GM12891 (cell line): ENCODE results near the gene TNKS1BP1.
A peak's percentile ranks its signal among the peaks of the same experiment; 100 is the strongest.

Experiments
- DNase-seq: peaks from one replicate; pipeline ENCODE4 v3.0.0; 2011; ENCODE audit warnings: low spot score; ENCODE audit not compliant: insufficient read length
- FAIRE-seq: peaks from 2 replicates; lab custom pipeline; 2011; peaks lifted over from hg19 to GRCh38; lab: Jason Lieb, UNC
- PAX5 ChIP-seq: IDR thresholded peaks from 2 replicates; pipeline ENCODE4 v1.6.1; 2011; ENCODE audit warnings: low read length, moderate library complexity, mild to moderate bottlenecking; ENCODE audit not compliant: insufficient read depth, severe bottlenecking
- POLR2A ChIP-seq: IDR thresholded peaks from 2 replicates; pipeline ENCODE4 v1.6.1; 2011; ENCODE audit warnings: low read depth, low read length, control low read depth
- POLR2AphosphoS5 ChIP-seq: IDR thresholded peaks from 2 replicates; pipeline ENCODE4 v1.6.1; 2011; ENCODE audit warnings: low read depth, low read length, control low read depth
- POU2F2 ChIP-seq: IDR thresholded peaks from 2 replicates; pipeline ENCODE4 v1.6.1; 2011; ENCODE audit warnings: low read depth, mild to moderate bottlenecking, control low read depth, low read length, moderate library complexity
- SPI1 ChIP-seq: IDR thresholded peaks from 2 replicates; pipeline ENCODE4 v1.6.1; 2011; ENCODE audit warnings: low read depth, low read length, control low read depth
- TAF1 ChIP-seq: IDR thresholded peaks from 2 replicates; pipeline ENCODE4 v1.6.1; 2011; ENCODE audit warnings: low read depth, low read length, control low read depth

Gene TNKS1BP1

DNA sequence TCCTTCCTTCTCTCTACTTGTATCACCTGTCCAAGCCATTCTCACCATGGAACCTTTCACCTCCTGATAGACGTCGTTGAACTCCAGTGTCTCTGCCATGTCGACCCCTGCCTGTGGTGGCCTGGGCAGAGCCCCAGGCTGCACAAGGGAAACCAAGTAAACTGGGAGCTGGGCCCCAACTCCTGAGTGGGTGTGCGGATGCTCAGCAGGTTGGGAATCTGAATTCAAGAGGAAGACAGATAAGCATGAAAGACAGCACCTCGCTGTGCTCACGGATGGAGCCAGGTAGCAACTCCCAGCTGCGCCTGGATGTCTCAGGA, 10.2 kb upstream of the TNKS1BP1 start:
- FAIRE-seq (peak; percentile 77), DNase-seq (no peak)
- TF ChIP-seq POU2F2 (peak; percentile 27; the same call in 1 of the 2 replicates), SPI1 (no peak), TAF1 (no peak), PAX5 (no peak), POLR2AphosphoS5 (no peak), POLR2A (no peak)

DNA sequence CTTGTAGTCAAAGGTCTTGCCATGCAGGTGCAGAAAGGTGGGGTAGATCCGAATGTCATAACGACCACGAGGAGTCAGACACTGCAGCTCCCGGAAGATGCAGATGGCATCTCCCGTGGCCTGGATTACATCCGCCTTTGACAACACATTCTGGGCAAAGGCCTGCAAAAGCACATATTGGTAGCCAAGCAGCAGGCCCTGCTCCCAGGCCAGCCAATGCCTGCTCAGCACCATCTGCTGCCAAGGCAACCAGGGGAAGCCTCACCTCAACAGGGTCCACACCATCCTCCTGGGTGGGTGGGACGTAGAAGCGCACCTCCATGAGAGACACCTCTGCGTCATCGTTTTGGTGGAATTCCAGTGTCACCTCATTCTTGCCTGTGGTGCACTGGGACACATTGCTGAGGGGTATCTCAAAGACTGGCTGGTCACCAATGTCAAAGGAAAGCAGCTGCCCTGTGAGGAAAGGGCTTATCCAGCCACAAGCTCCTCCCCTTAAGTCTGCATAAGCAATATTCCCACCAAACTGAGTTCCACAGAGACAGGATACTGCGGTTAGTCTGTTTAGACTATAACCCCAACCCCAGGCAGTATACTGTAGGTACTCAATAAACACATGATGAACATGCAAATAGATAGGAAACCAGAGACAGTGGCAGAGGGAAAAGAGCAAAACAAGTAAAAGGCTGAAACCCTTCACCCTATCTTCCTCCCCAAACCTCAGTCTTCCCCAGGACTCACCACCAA, 8.1 kb upstream of the TNKS1BP1 start:
- FAIRE-seq (no peak), DNase-seq (no peak)
- TF ChIP-seq POU2F2, result no peak
- no peak for TF ChIP-seq PAX5
- no peak for TF ChIP-seq TAF1
- TF ChIP-seq SPI1, result no peak
- TF ChIP-seq POLR2A, result no peak
- TF ChIP-seq POLR2AphosphoS5, result no peak

DNA sequence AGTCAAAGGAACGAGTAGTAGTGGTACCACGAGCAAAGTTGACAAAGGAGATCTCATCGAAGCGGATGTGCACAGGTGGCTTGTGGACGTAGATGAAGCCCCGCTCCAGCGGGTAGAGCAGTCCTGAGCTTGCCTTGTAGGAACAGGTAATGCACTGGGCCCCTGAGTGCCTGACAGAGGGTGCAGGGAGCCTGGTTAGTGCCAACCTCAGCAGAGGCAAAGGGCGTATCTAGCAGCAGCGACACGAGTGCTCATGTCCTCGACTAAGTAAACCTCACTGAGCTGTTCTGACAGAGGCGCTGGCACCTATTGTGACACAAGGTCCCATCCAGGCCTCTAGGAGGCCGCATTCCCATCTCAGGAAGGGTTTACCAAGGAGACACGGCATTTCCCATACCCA, 7.0 kb upstream of the TNKS1BP1 start:
- no peak for FAIRE-seq
- no peak for TF ChIP-seq POLR2A
- no peak for TF ChIP-seq TAF1
- TF ChIP-seq POU2F2, result no peak
- TF ChIP-seq POLR2AphosphoS5, result no peak
- no peak for TF ChIP-seq SPI1
- DNase-seq, result no peak

DNA sequence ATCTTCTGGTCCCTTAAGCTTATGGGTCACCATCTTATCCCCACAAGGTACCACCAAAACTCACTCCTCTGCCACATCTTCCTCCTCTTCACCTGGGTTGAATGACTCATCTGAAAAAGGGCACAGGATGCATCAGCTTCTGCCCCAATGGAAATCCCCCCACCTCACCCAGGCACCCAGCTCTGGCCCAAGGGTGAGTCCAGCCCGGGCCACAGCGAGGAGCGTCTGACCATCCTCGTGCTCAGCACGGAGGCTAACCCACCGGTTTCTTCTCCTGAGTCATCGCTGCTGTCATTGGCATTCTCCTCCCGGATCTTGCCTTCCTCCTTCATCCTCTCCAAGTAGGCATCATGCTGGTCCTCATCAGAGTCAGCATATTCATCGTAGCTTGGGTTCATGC, 5.3 kb upstream of the TNKS1BP1 start:
- TF ChIP-seq POLR2A, result no peak
- no peak for TF ChIP-seq POU2F2
- no peak for TF ChIP-seq POLR2AphosphoS5
- no peak for TF ChIP-seq PAX5
- no peak for TF ChIP-seq SPI1
- no peak for TF ChIP-seq TAF1
- DNase-seq, result no peak
- no peak for FAIRE-seq

- no peak for FAIRE-seq
- no peak for DNase-seq
- TF ChIP-seq PAX5 (no peak), POLR2AphosphoS5 (no peak), POU2F2 (no peak), POLR2A (no peak), TAF1 (no peak)
These were observed 3.0 kb upstream of the TNKS1BP1 start for GRCh38 chr11:57327721-57328120.

DNA sequence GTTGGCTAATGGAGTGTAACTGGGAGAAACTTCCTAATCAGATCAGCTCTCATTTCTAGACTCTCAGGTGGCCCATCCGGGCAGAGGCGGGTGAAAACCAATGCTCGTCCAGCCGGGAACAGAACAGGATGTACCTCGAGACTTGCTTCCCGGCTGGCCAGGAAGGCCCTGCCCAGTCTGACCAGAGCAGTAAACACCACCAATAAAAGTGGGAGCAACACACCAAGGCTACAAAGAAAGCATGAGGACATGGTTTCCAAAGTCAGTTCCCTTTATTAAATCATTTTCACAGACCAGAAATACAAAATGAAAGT, 940 bp upstream of the TNKS1BP1 start:
- TF ChIP-seq POLR2AphosphoS5 (no peak), TAF1 (no peak), POU2F2 (no peak), SPI1 (no peak), PAX5 (no peak), POLR2A (no peak)
- DNase-seq (no peak), FAIRE-seq (no peak)

- DNase-seq, result peak; percentile 70
- no peak for FAIRE-seq
- no peak for TF ChIP-seq POLR2A
- TF ChIP-seq POLR2AphosphoS5, result no peak
- no peak for TF ChIP-seq POU2F2
- no peak for TF ChIP-seq PAX5
- no peak for TF ChIP-seq TAF1
- no peak for TF ChIP-seq SPI1
These were observed 432 bp downstream of the TNKS1BP1 start for GRCh38 chr11:57324154-57324885.

- DNase-seq (no peak), FAIRE-seq (no peak)
- TF ChIP-seq POLR2A (no peak), PAX5 (no peak)
These were observed 948 bp downstream of the TNKS1BP1 start for GRCh38 chr11:57323855-57324153.

DNA sequence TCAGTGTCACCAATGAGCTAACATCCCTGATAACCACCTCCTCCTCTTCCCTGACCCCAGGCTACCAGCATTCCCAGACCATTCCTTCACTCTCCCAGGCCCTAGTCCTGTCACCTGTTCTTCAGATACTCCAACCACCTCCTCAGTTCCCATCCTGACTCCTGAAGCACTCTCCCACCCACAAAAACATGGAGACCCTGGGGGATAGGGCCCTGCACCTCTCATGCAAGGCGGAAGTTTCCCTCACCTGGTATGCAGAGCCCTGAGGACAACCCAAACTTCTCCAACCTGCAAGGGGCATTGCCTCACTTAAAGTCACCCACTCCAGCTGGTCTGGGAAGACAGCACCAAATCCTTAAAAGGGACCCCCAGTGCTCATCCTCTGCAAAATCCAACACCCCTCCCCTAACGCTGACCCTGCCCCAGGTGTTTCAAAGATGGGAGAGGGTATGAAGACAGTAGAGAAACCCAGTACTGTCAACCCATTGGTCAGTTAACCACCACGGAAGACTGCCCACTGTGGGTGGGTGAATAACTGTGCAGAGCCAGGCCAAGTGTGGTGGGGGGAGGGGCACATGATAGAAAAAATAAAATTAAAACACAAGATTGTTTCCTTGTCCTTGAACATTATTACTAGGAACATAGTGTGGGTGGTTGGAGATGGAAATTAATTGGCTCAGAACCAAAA, 1.4 kb downstream of the TNKS1BP1 start:
- FAIRE-seq, result no peak

More for the DNA sequence above, 1.4 kb downstream of the TNKS1BP1 start:
- no peak for DNase-seq
- TF ChIP-seq POU2F2 (no peak), PAX5 (no peak), POLR2A (no peak), POLR2AphosphoS5 (no peak), TAF1 (no peak), SPI1 (no peak)
